Naive thymus-derived CD8-positive, alpha-beta T cell (primary cell): ENCODE results near the gene ALKBH4. TPM values are rescaled to one million over a fixed set of nuclear protein-coding genes. Genes with fewer than 3 reads are reported as not detected.

Source experiments
- ATAC-seq, 2 donors: fragments of 150-1000 bp; cut with Tn5 transposase in 1 of 2; sonication (Bioruptor Pico), chemical (Tn5 transposase) in 1 of 2; 1 replicate in 1 of 2; 2 replicates in 1 of 2; pipeline ENCODE4 v1.10.0; 2021; ENCODE audit warnings: mild to moderate bottlenecking in 2 of 2, moderate library complexity in 2 of 2
- POLR2A ChIA-PET: fragments of 350-600 bp; sonication (Branson Sonifier 250); formaldehyde crosslinking; loops from one replicate; lab custom pipeline; 2021; ENCODE audit warnings: antibody characterized with exemption; lab: Charles Lee
- DNase-seq, 10 donors: peaks; one replicate each; pipeline versions ENCODE4 v3.0.0 to v3.0.0-alpha.2; 2020 to 2022
- H3K27ac Mint-ChIP-seq, 10 donors: one replicate each; pipeline ENCODE4 v1.8.0; 2020 to 2022; ENCODE audit warnings: mild to moderate bottlenecking in 10 of 10, mixed read lengths in 10 of 10, moderate library complexity in 4 of 10, inconsistent platforms in 1 of 10
- H3K27me3 Mint-ChIP-seq, 5 donors: one replicate each; pipeline ENCODE4 v1.8.0; 2021 to 2022; ENCODE audit warnings: mixed read lengths in 5 of 5
- H3K36me3 Mint-ChIP-seq, 3 donors: one replicate each; pipeline ENCODE4 v1.8.0; 2020 to 2022; ENCODE audit warnings: mixed read lengths in 3 of 3, mild to moderate bottlenecking in 2 of 3, inconsistent platforms in 1 of 3
- H3K4me1 Mint-ChIP-seq, 4 donors: one replicate each; pipeline ENCODE4 v1.8.0; 2021 to 2022; ENCODE audit warnings: mixed read lengths in 4 of 4
- H3K4me3 Mint-ChIP-seq, 10 donors: one replicate each; pipeline ENCODE4 v1.8.0; 2020 to 2022; ENCODE audit warnings: mild to moderate bottlenecking in 10 of 10, mixed read lengths in 10 of 10, moderate library complexity in 6 of 10, inconsistent platforms in 1 of 10
- H3K9me3 Mint-ChIP-seq, 9 donors: one replicate each; pipeline ENCODE4 v1.8.0; 2020 to 2022; ENCODE audit warnings: mixed read lengths in 9 of 9, mild to moderate bottlenecking in 3 of 9, inconsistent platforms in 1 of 9, moderate library complexity in 1 of 9
- polyA plus RNA-seq, 3 donors: library from polyadenylated mRNA; unstranded; fragments of 300-500 nt; fragmentation: Illumina TruSeq; gene quantifications; one replicate each; pipeline ENCODE4 v1.2.3, GENCODE V29; 2021
- total RNA-seq, 8 experiments: library from RNA in 2 of 8; stranded (reverse) in 2 of 8; gene quantifications; one replicate each; pipeline ENCODE4 v1.2.3 and lab custom pipeline; 2021 to 2026

ALKBH4 gene
- total and polyA plus RNA-seq, 5 experiments from 2014 or later, result 9.9 to 17.3 (median 14.8) TPM

DNA sequence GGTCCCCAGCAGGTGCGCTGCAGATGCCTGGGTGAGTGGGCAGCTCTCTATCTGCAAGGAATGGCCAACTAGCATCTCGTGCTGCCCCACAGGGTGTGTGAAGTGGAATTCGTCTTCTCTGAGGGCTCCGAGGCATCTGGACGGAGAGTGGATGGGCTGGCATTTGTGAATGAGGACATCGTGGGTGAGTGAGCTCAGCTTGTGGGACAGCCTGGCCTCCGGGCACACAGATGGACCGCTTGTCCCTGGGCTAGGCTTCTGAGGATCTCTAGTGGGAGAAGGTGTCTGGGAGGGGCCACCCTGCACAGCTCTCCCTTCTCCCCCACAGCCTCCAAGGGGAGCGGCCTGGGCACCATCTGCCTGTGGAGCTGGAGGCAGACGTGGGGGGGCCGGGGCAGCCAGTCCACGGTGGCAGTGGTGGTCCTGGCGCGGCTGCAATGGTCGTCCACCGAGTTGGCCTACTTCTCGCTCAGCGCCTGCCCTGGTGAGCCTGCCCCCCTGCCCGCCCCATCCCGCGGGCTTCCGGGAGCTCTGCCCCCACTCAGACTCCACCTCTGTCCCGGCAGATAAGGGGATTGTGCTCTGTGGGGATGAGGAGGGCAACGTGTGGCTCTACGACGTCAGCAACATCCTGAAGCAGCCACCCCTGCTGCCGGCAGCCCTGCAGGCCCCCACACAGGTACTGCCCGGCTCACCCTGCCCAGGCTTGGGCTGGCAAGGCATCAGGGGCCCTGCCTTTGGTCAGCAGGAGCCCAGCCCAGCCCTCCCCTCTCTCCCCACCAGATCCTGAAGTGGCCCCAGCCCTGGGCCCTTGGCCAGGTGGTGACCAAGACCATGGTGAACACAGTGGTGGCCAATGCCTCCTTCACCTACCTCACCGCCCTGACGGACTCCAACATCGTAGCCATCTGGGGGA lies 7.7 kb upstream of the ALKBH4 start:
- Mint-ChIP-seq H3K36me3 (peaks cover 0 to 10% (median 0%) of the 10 kb centered on the region in 3 donors), H3K9me3 (no peaks in the 10 kb centered on the region), H3K4me1 (peaks cover 0 to 11% (median 1%) of the 10 kb centered on the region in 4 donors), H3K27ac (peak overlapping the region in 2 of 10 donors; percentile 60 to 78), H3K27me3 (no peaks in the 10 kb centered on the region), H3K4me3 (no peak overlapping the region)
- peak; percentile 8 to 25 for ATAC-seq
- POLR2A ChIA-PET, result interaction anchor here (0.5 to 1.7 kb wide), 4 partner anchors 8 to 72 kb away, joined by 3 to 4 read pairs (median 3); no protein-coding TSS in a partner anchor
- peak in 1 of 10 donors; percentile 58 for DNase-seq

DNA sequence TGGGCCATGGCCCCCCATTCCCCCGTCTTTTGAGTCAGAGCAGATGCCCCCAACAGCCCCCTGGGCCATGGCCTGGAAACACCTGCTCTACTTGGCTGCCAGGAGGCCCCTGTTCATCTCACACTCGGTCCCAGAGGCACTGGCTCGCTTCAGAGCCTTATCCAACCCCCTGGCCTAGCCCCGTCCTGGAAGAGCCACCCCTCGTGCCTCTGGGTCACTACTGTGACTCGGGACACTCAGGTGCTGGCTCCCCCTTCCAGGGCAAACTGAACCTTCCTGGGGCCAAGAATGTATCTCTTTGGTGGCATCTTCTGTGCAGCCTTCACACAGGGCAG lies 7.1 kb upstream of the ALKBH4 start:
- DNase-seq (peak in 1 of 10 donors; percentile 48), ATAC-seq (no peak)
- Mint-ChIP-seq H3K27me3 (no peaks in the 10 kb centered on the region), H3K4me3 (no peak overlapping the region), H3K27ac (peak overlapping the region in 1 of 10 donors; percentile 78), H3K36me3 (peaks cover 0 to 14% (median 0%) of the 10 kb centered on the region in 3 donors), H3K4me1 (peaks cover 1 to 11% (median 3%) of the 10 kb centered on the region in 4 donors), H3K9me3 (no peaks in the 10 kb centered on the region)
- POLR2A ChIA-PET, result interaction anchor here (0.5 to 1.7 kb wide), 3 partner anchors 8 to 75 kb away, joined by 3 to 6 read pairs (median 3); partner anchors contain the start of gene PRKRIP1

DNA sequence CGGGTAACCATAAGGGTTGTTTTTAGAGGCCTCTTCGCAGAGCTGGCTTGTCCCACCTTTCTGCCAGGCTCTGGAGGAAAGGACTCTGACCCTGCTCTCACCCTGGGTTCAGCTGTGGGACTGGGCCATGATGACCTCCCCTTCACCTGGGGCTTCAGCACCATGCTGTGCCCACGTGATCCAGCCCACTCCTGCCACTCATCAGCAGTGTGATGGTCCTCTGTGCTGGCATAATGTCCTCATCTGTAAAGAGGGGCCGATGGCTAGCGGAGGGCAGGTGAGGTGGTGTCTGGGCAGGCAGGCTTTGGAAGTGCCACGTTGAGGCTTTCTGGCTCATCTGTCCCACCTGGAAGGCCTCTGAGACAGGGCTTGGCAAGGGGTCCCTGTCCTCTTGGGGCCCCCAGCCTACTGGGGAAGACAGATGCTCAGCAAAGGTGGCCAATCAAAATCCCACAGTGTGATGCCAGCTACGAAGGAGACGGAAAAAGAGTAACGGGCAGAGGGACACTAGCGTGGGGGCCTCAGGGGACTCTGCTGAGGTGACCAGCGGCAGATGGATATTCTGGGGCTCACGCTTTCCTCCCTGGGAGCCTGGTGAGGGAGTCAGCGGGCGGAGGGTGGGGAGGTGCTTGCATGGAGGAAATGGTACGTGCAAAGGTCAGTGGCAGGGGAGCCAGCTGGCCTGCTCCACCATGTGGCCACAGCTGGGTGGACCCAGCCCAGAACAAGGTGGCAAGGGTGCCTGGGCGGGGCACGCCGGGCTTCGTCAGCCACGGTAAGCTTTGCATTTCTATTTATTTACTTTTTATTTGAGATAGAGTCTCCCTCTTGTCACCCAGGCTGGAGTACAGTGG lies 5.5 kb upstream of the ALKBH4 start:
- H3K4me3 Mint-ChIP-seq, result peak overlapping the region in 1 of 10 donors; percentile 34
- ATAC-seq (no peak), DNase-seq (peak in 1 of 10 donors; percentile 45)
- POLR2A ChIA-PET, result interaction anchor here (1.7 kb wide), 1 partner anchor 66 kb away, joined by 3 read pairs; no protein-coding TSS in a partner anchor
- peaks cover 0 to 14% (median 0%) of the 10 kb centered on the region in 3 donors for H3K36me3 Mint-ChIP-seq
- H3K27me3 Mint-ChIP-seq, result no peaks in the 10 kb centered on the region
- H3K27ac Mint-ChIP-seq, result peak overlapping the region in 3 of 10 donors; percentile 14 to 48 (median 38)
- H3K9me3 Mint-ChIP-seq, result no peaks in the 10 kb centered on the region
- peaks cover 9 to 17% (median 15%) of the 10 kb centered on the region in 4 donors for H3K4me1 Mint-ChIP-seq

DNA sequence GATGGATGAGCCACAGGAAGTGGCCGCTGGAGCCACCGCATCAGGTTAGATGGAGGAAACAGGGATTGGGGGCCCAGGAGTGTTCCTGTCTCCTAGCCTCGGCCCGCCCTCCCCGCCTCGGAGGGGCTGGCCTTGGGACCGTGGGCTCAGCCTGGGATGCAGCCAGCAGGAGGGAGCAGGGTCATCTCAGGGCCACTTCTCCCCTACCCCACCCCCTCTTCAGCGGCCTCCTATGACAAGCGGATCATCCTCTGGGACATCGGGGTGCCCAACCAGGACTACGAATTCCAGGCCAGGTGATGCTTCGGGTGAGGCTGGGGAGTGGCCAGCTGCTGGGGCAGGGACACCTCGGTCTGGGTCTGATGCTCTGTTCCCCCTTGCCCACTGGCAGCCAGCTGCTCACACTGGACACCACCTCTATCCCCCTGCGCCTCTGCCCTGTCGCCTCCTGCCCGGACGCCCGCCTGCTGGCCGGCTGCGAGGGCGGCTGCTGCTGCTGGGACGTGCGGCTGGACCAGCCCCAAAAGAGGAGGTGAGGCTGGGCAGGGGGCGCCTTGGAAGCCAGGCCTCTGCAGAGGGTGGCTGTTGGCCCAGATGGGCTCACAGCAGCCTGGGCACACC lies 4.8 kb upstream of the ALKBH4 start:
- POLR2A ChIA-PET, result no interaction called here
- Mint-ChIP-seq H3K27me3 (no peaks in the 10 kb centered on the region), H3K27ac (peak overlapping the region in 1 of 10 donors; percentile 22), H3K4me1 (peaks cover 9 to 20% (median 16%) of the 10 kb centered on the region in 4 donors), H3K36me3 (peaks cover 0 to 14% (median 0%) of the 10 kb centered on the region in 3 donors), H3K4me3 (no peak overlapping the region), H3K9me3 (no peaks in the 10 kb centered on the region)
- no peak for ATAC-seq
- peak in 1 of 10 donors; percentile 53 for DNase-seq

DNA sequence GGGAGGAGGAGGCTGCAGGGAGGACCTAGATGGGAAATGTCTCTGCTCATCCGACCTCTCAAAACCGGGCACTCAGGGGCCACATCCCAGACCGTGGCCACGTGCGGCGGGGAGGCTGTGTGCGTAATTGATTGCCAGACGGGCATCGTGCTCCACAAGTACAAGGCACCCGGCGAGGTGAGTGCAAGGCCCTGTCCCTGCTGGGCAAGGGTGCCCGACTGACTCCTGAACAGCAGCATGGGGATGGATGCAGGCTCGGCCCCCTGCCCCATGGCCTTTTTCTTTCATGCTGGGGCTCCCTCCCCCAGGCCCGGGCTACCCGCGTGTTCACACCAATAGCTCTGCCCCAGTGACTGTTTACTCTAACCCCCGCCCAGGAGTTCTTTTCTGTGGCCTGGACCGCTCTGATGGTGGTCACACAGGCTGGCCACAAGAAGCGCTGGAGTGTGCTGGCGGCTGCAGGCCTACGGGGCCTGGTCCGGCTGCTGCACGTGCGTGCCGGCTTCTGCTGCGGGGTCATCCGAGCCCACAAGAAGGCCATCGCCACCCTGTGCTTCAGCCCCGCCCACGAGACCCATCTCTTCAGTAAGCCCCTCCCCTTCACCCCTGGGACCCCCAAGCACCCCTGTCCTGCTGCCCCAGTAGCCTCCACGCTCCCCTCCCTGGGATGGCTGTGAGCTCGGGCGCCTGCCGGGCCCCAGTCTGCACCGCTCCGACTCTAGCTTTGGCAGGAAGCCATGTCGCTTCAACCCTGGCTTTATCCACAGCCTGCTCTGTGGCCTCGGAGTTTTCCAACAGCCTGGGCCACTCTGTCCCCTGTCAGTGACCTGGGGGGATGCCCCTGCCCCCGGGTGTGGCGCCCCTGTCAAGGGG lies 4.1 kb upstream of the ALKBH4 start:
- Mint-ChIP-seq H3K4me3 (no peak overlapping the region), H3K27ac (peak overlapping the region in 2 of 10 donors; percentile 22 to 75), H3K9me3 (no peaks in the 10 kb centered on the region), H3K36me3 (peaks cover 0 to 14% (median 0%) of the 10 kb centered on the region in 3 donors), H3K27me3 (no peaks in the 10 kb centered on the region), H3K4me1 (peaks cover 9 to 27% (median 23%) of the 10 kb centered on the region in 4 donors)
- POLR2A ChIA-PET, result interaction anchor here (0.7 to 1.8 kb wide), 3 partner anchors 13 to 72 kb away, joined by 3 to 5 read pairs (median 3); partner anchors contain the start of gene ORAI2
- ATAC-seq (no peak), DNase-seq (peak in 1 of 10 donors; percentile 56)

DNA sequence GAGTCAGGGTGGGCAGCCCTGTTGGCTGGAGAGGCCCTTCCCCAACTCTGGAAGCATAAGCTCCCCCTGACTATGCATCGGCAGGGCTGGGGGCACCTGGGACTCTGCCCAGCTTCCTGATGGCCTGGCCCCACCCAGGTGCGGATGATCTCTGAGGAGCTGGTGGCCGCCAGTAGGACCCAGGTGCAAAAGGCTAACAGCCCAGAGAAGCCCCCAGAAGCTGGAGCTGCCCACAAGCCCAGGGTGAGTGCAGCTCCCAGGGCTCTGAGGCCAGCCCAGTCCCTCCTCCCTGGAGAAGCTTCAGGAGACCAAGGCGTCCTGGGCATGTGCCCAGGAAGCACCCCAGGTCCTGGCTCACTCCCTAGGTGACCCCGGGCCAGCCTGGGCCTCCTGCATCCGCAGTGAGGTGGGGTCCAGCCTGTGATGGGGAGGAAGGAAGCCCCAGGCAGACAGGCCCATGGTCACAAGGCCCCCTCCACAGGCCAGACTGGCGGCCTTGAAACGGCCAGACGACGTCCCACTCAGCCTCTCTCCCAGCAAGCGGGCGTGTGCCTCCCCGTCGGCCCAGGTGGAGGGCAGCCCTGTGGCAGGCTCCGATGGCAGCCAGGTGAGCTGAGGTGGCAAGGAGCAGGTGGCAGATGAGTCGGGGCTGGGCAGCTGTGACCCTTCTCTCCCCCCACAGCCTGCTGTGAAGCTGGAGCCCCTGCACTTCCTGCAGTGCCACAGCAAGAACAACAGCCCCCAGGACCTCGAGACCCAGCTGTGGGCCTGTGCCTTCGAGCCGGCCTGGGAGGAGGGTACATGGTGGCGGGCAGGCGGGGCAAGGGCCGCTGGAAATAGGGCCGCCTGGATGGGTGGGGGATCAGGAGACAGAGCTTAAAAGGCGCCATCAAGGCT lies 3.2 kb upstream of the ALKBH4 start:
- H3K36me3 Mint-ChIP-seq, result peaks cover 0 to 14% (median 0%) of the 10 kb centered on the region in 3 donors
- no peak overlapping the region for H3K4me3 Mint-ChIP-seq
- DNase-seq (peak in 1 of 10 donors; percentile 60), ATAC-seq (no peak)
- POLR2A ChIA-PET, result interaction anchor here (0.7 to 2.5 kb wide), 7 partner anchors 12 to 71 kb away, joined by 3 to 15 read pairs (median 5); partner anchors contain the start of gene ORAI2
- H3K9me3 Mint-ChIP-seq, result no peaks in the 10 kb centered on the region
- H3K4me1 Mint-ChIP-seq, result peaks cover 9 to 29% (median 27%) of the 10 kb centered on the region in 4 donors
- no peak overlapping the region for H3K27ac Mint-ChIP-seq
- no peaks in the 10 kb centered on the region for H3K27me3 Mint-ChIP-seq

DNA sequence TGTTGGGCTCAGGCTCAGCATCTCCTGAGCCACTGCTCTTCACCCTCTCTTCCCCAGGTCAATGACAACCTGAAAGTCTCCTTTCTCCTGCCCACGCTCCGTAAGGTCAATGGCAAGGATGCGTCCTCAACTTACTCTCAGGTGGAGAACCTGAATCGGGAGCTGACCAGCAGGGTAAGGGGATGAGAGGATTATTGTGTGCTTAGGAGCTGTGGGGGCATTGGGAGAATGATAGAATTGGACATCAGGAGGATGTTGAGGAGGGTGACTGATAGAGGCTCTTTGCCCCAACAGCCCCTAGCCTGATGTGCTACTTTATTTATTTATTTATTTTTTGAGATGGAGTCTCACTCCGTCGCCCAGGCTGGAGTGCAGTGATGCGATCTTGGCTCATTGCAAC lies 1.4 kb upstream of the ALKBH4 start:
- Mint-ChIP-seq H3K27ac (peak overlapping the region in 3 of 10 donors; percentile 41 to 79 (median 61)), H3K27me3 (no peaks in the 10 kb centered on the region), H3K4me3 (peak overlapping the region; percentile 77 to 95 (median 88)), H3K9me3 (no peaks in the 10 kb centered on the region), H3K4me1 (peaks cover 10 to 41% (median 31%) of the 10 kb centered on the region in 4 donors), H3K36me3 (peaks cover 0 to 11% (median 0%) of the 10 kb centered on the region in 3 donors)
- DNase-seq (peak in 1 of 10 donors; percentile 31), ATAC-seq (no peak)
- POLR2A ChIA-PET, result interaction anchor here (0.9 to 2.7 kb wide), 7 partner anchors 34 to 70 kb away, joined by 4 to 18 read pairs (median 6); partner anchors contain the start of gene PRKRIP1

DNA sequence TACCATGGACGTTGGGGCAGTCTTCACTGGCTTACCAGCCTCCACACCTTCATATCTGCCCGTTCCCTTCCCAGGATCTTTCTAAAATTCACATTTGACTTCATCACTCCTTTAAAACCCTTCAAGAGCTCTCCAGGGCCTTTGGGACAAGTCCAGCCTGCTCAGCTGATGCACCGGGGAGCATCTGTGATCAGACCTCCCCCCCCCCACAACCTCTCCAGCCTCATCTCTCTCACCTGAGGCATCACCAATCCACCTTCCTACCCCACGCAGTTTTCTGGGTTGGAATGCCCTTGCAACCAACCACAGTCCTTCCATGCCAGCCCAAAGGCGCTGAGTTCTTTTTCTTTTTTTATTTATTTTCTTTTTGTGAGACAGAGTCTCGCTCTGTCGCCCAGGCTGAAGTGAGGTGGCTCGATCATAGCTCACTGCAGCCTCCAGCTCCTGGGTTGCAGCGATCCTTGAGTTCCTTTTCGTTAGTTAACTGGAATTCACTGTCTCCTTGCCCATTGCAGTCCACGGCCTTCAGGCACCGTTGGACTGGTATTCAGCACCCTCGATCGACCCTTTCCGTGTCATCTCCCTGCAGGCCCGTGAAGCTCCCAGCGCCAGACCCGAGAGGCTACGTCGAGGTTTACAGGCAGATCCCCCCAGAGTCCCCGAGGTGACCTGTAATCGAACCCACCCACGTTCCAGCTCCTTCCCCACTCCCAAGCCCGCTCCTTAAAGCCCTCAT lies 654 bp downstream of the ALKBH4 start:
- ATAC-seq, result no peak
- POLR2A ChIA-PET, result interaction anchor here (0.7 to 2.7 kb wide), 9 partner anchors 8 to 59 kb away, joined by 3 to 18 read pairs (median 5); no protein-coding TSS in a partner anchor
- H3K27me3 Mint-ChIP-seq, result no peaks in the 10 kb centered on the region
- H3K4me3 Mint-ChIP-seq, result peak overlapping the region; percentile 83 to 95 (median 88)
- peak overlapping the region; percentile 80 to 94 (median 85) for H3K27ac Mint-ChIP-seq
- H3K36me3 Mint-ChIP-seq, result peaks cover 0 to 11% (median 0%) of the 10 kb centered on the region in 3 donors
- peak in 1 of 10 donors; percentile 13 for DNase-seq
- H3K9me3 Mint-ChIP-seq, result no peaks in the 10 kb centered on the region
- H3K4me1 Mint-ChIP-seq, result peaks cover 12 to 47% (median 35%) of the 10 kb centered on the region in 4 donors

DNA sequence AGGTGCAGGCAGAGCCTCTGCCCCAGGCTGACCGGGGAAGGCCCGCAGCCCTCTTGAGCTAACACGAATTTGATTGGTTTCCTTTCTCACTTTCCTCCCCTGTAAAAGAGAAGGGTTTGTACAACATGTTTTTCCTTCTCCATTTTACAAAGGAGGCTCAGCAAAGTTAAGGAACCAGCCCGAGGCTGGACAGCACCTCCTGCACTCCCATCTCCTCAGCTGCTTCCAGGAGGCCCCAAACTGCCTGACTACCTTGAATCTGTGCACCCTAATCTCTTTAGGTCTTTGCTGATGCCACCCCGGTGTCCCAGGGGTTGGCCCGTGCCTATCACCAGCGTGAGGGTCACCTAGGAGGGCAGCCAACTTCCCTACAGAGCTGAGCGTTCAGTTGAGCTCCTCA lies 4.2 kb downstream of the ALKBH4 start:
- DNase-seq, result no peak
- Mint-ChIP-seq H3K4me1 (peaks cover 6 to 34% (median 24%) of the 10 kb centered on the region in 4 donors), H3K9me3 (no peaks in the 10 kb centered on the region), H3K27ac (peak overlapping the region in 2 of 10 donors; percentile 27 to 33), H3K4me3 (peak overlapping the region in 1 of 10 donors; percentile 43), H3K27me3 (no peaks in the 10 kb centered on the region), H3K36me3 (peaks cover 0 to 31% (median 2%) of the 10 kb centered on the region in 3 donors)
- no peak for ATAC-seq
- POLR2A ChIA-PET, result interaction anchor here (0.6 to 1.3 kb wide), 2 partner anchors 35 to 56 kb away, joined by 3 to 4 read pairs; no protein-coding TSS in a partner anchor
